HG03354 (cell line): ENCODE data around the gene POLDIP2.

Source experiments
- ATAC-seq: cut with Tn5 transposase; IDR thresholded peaks from one replicate; pipeline ENCODE4 v1.9.1; 2021; ENCODE audit warnings: mild to moderate bottlenecking; ENCODE audit not compliant: unreplicated experiment, poor library complexity, severe bottlenecking

The POLDIP2 gene

GRCh38 chr17:28357061-28357900 lies at the start of gene POLDIP2:
Gene POLDIP2 (minus strand): TSS chr17:28357527. CDS start chr17:28357448, 79 bp downstream.
- ATAC-seq: peak; percentile 97

- ATAC-seq: no peak
Observed at GRCh38 chr17:28406473-28406814, 49.1 kb upstream of the POLDIP2 start.

- peak; percentile 73 for ATAC-seq
Observed at GRCh38 chr17:28405632-28406472, 48.5 kb upstream of the POLDIP2 start, which contains the start of gene SLC46A1. Gene SLC46A1 (minus strand): TSS chr17:28406212. CDS start chr17:28406114, 98 bp downstream.

- ATAC-seq: no peak
Observed at GRCh38 chr17:28404812-28405570, 47.7 kb upstream of the POLDIP2 start.

GRCh38 chr17:28404461-28404811 lies 47.1 kb upstream of the POLDIP2 start:
- no peak for ATAC-seq

- no peak for ATAC-seq
Observed at GRCh38 chr17:28404007-28404406, 46.7 kb upstream of the POLDIP2 start.

- ATAC-seq: no peak
Observed at GRCh38 chr17:28402844-28403243, 45.5 kb upstream of the POLDIP2 start.

- ATAC-seq: no peak
Observed at GRCh38 chr17:28402224-28402630, 44.9 kb upstream of the POLDIP2 start.

- ATAC-seq: no peak
Observed at GRCh38 chr17:28399808-28400207, 42.5 kb upstream of the POLDIP2 start.

GRCh38 chr17:28398280-28398981 lies 41.1 kb upstream of the POLDIP2 start:
- no peak for ATAC-seq

GRCh38 chr17:28397687-28398279 lies 40.5 kb upstream of the POLDIP2 start:
- no peak for ATAC-seq

- ATAC-seq: no peak
Observed at GRCh38 chr17:28397275-28397674, 39.9 kb upstream of the POLDIP2 start.

GRCh38 chr17:28396635-28397239 lies 39.4 kb upstream of the POLDIP2 start:
- ATAC-seq: no peak

- ATAC-seq: no peak
Observed at GRCh38 chr17:28395968-28396367, 38.6 kb upstream of the POLDIP2 start.

GRCh38 chr17:28395426-28395825 lies 38.1 kb upstream of the POLDIP2 start:
- ATAC-seq: no peak

GRCh38 chr17:28394337-28395116 lies 37.2 kb upstream of the POLDIP2 start:
- ATAC-seq: no peak

- no peak for ATAC-seq
Observed at GRCh38 chr17:28392491-28392890, 35.2 kb upstream of the POLDIP2 start.

- ATAC-seq: no peak
Observed at GRCh38 chr17:28391401-28391800, 34.1 kb upstream of the POLDIP2 start.
